GM15510 (cell line): ENCODE results near the gene WDR7.

Experiments
- POLR2A ChIP-seq: IDR thresholded peaks from 3 replicates; pipeline ENCODE4 v1.6.1; 2011; ENCODE audit warnings: borderline replicate concordance; ENCODE audit not compliant: insufficient read length; ENCODE audit errors: extremely low read depth

WDR7 gene

DNA sequence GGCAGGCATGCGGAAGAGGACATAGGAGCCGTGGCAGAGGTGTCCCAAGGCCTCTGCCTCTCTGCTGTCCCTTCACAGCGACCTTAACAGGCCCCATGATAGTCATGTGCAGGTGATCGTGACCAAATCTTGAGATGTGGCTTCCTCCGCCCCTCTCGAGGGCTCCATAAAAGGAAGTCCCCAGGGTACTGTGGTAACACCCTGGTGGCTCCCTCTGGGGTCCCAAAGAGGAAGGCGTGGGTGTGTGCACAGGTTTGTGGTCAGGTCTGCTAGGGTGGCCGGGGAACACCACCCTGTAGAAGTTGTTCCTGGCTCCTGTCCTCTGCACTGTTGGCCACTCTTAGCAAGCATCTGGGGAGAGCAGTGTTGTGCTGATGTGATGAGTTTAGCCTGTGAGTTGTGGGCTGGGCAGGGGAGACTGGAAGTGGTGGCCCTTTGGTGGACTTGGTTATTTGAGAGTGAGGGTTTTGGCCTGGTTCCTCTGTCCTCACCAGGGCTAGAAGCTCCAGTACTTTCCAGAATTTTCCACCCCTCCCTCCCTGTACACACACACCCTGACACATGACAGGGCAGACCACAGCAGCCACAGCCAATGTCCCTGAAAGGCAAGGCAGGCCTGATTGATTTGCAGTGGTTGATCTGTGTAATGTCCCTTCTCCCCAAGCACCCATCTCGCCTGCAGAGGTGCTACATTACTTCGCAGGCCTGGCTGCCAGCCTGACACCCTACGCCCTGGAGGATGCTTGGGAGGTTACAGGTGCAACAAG, 426.8 kb downstream of the WDR7 start:
- TF ChIP-seq POLR2A, result peak; percentile 31

- TF ChIP-seq POLR2A, result no peak
Observed at GRCh38 chr18:57078614-57079013, 427.5 kb downstream of the WDR7 start.

GRCh38 chr18:57080479-57080878, 429.3 kb downstream of the WDR7 start:
- TF ChIP-seq POLR2A, result no peak

DNA sequence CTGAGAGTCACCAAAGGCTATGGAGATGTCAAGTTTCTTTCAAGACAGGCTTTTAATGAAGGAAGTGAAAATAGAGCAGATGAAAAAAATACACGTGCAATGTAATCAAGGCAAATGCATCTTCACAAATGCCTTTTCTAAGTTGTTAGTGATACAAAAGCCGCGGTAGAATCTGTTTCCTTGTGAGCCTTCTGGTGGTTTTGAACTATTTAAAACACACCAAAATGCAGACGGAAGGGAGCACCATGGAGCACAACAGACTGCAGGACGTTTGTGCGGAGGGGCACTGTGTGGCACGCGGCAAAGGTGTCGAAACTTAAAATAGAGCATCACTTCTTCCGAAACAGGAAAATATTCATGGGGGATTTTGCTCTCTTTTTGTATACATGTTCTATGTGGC, 430.7 kb downstream of the WDR7 start:
- no peak for TF ChIP-seq POLR2A

- TF ChIP-seq POLR2A, result no peak
Observed at GRCh38 chr18:57083485-57083884, 432.3 kb downstream of the WDR7 start.

DNA sequence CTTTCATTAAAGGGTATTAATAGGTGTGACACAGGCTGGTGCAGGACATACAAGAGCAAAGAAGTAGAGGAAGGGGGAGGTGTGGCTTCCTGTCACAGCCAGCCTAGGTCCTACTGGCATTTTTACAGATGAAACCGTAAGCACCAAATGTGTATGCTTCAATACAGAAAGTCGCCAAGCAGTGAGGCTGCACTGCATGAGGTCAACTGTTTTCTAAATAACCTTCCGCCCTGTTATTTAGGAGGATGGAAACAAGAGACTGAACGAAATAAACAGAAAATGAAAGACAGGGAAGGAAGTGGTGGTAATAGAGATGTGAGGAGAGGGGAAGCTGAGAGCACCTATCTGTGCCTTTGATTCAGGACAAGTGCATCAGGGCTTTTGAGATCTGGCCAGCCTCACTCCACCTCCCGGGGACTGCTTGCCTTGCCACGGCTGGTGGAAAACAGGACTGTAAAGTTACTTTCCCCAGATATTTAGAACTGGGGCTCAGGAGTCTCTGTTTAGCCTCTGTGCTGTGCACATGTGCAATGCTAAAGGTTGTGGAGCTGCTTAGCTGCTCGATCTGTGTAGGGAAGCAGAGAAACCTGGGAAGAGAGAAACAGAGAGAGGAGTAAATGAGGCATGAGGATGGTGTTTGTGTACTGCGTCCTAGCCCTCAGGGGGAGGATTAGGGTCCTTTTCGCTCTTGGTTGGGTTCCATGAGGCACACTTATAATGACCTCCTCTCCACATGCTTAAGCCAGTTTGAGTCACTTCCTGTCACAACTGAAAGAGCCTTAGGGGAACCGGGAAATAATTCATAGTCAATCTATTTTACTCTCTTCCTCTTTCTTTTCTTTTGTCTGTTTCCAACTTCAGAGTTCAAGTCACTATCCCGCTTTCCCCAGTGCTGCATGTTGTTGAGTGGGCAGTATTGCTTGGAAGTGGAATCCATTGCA, 433.4 kb downstream of the WDR7 start:
- no peak for TF ChIP-seq POLR2A

GRCh38 chr18:57085371-57085770, 434.2 kb downstream of the WDR7 start:
- no peak for TF ChIP-seq POLR2A

- no peak for TF ChIP-seq POLR2A
Observed at GRCh38 chr18:57086163-57086562, 435.0 kb downstream of the WDR7 start.
